T-cell (primary cell): ENCODE data around the gene B4GALNT3. TPM values are rescaled to one million over a fixed set of nuclear protein-coding genes. Genes with fewer than 3 reads are reported as not detected.
A peak's percentile ranks its signal among the peaks of the same experiment; 100 is the strongest.

Source experiments
- ATAC-seq, 4 experiments: fragments of 200-7000 bp in 3 of 4; fragments of 150-1000 bp in 1 of 4; cut with Tn5 transposase; replicated peaks in 1 of 4; 1 replicate in 3 of 4; 2 replicates in 1 of 4; pipeline ENCODE4 v1.10.0; 2021; ENCODE audit warnings: moderate library complexity in 3 of 4, mild to moderate bottlenecking in 2 of 4, moderate number of reproducible peaks in 1 of 4
- CTCF ChIA-PET, 2 donors: fragments of 300-600 bp; sonication (Branson Sonifier 250); formaldehyde crosslinking; loops; one replicate each; lab custom pipeline; 2022; ENCODE audit warnings: antibody characterized with exemption in 2 of 2; lab: Charles Lee
- POLR2A ChIA-PET, 2 donors: fragments of 300-600 bp; sonication (Branson Sonifier 250); formaldehyde crosslinking; loops; one replicate each; lab custom pipeline; 2022; ENCODE audit warnings: antibody characterized with exemption in 2 of 2; lab: Charles Lee
- DNase-seq, 35 experiments: peaks; one replicate each; pipeline versions ENCODE4 v3.0.0 to v3.0.0-alpha.2; 2013 to 2023
- H3K27ac ChIP-seq: one replicate; pipeline ENCODE4 v1.5.1; 2013; ENCODE audit warnings: low read length
- H3K27me3 ChIP-seq, 2 experiments: replicated peaks in 1 of 2; 1 replicate in 1 of 2; 2 replicates in 1 of 2; pipeline versions ENCODE4 v1.6.1 to v1.7.0; 2013; ENCODE audit warnings: low read length in 1 of 2, mixed read lengths in 1 of 2; ENCODE audit not compliant: control insufficient read depth in 2 of 2, insufficient read depth in 2 of 2; ENCODE audit errors: extremely low read depth in 1 of 2
- H3K36me3 ChIP-seq, 2 donors: 1 replicate in 1 of 2; 2 replicates in 1 of 2; pipeline versions ENCODE4 v1.6.1 to v1.7.0; 2013; ENCODE audit warnings: low read length in 1 of 2; ENCODE audit not compliant: control insufficient read depth in 2 of 2, insufficient read depth in 1 of 2; ENCODE audit errors: extremely low read depth in 1 of 2
- H3K4me1 ChIP-seq, 2 experiments: 1 replicate in 1 of 2; 2 replicates in 1 of 2; pipeline versions ENCODE4 v1.6.1 to v1.7.0; 2013; ENCODE audit warnings: low read length in 2 of 2, mixed read lengths in 1 of 2; ENCODE audit not compliant: insufficient read depth in 2 of 2, control insufficient read depth in 1 of 2; ENCODE audit errors: extremely low read depth in 1 of 2
- H3K4me3 ChIP-seq, 2 donors: 1 replicate in 1 of 2; 2 replicates in 1 of 2; pipeline versions ENCODE4 v1.5.1 to v1.7.0; 2013; ENCODE audit warnings: mild to moderate bottlenecking in 2 of 2, low read length in 1 of 2, moderate library complexity in 1 of 2; ENCODE audit not compliant: control insufficient read depth in 1 of 2; ENCODE audit errors: extremely low read depth in 1 of 2
- H3K9me3 ChIP-seq: 2 replicates; pipeline ENCODE4 v1.7.0; 2013
- H3K27ac Mint-ChIP-seq, 2 donors: one replicate each; pipeline ENCODE4 v1.8.0; 2020 to 2021; ENCODE audit warnings: mild to moderate bottlenecking in 2 of 2, mixed read lengths in 2 of 2
- H3K27me3 Mint-ChIP-seq, 2 donors: one replicate each; pipeline ENCODE4 v1.8.0; 2021 to 2022; ENCODE audit warnings: mixed read lengths in 2 of 2
- H3K36me3 Mint-ChIP-seq: one replicate; pipeline ENCODE4 v1.8.0; 2021; ENCODE audit warnings: mixed read lengths
- H3K4me1 Mint-ChIP-seq, 3 donors: one replicate each; pipeline ENCODE4 v1.8.0; 2020 to 2022; ENCODE audit warnings: mixed read lengths in 3 of 3, mild to moderate bottlenecking in 1 of 3
- H3K4me3 Mint-ChIP-seq, 3 donors: one replicate each; pipeline ENCODE4 v1.8.0; 2020 to 2022; ENCODE audit warnings: mild to moderate bottlenecking in 3 of 3, mixed read lengths in 3 of 3, moderate library complexity in 3 of 3
- H3K9me3 Mint-ChIP-seq, 3 donors: one replicate each; pipeline ENCODE4 v1.8.0; 2020 to 2022; ENCODE audit warnings: mixed read lengths in 3 of 3
- WGBS: methylation state at CpG from one replicate; pipeline ENCODE4 v1.1.5; 2013; ENCODE audit warnings: missing lambda C conversion rate; ENCODE audit not compliant: insufficient coverage; 5-methylcytosine and 5-hydroxymethylcytosine counted together
- total RNA-seq, 35 experiments: library from RNA in 6 of 35; stranded (reverse) in 6 of 35; fragments of 120-200 nt in 1 of 35; gene quantifications; one replicate each; pipeline versions ENCODE4 v1.2.1 to v1.2.4 and lab custom pipeline; 2013 to 2026

The B4GALNT3 gene
- total RNA-seq, 5 donors from 2014 or later (not counting 1 experiment from before 2014, with no cell fraction given): 0.70 to 3.8 (median 2.0) TPM

GRCh38 chr12:546265-546919, 86.7 kb downstream of the B4GALNT3 start:
- H3K27ac Mint-ChIP-seq: no peak overlapping the region
- peaks cover 0 to 15% of the 10 kb centered on the region in 2 experiments for H3K4me1 ChIP-seq

GRCh38 chr12:546920-547845, 87.4 kb downstream of the B4GALNT3 start:
- Histone ChIP-seq H3K36me3 (no peaks in the 10 kb centered on the region), H3K27me3 (peaks cover 0 to 43% of the 10 kb centered on the region in 2 experiments), H3K27ac (no peak overlapping the region), H3K9me3 (no peaks in the 10 kb centered on the region), H3K4me3 (no peak overlapping the region), H3K4me1 (peaks cover 4 to 22% of the 10 kb centered on the region in 2 experiments)
- DNase-seq: peak in 32 of 35 experiments; percentile 35 to 83 (median 55)
- peak overlapping the region in 1 of 3 donors; percentile 31 for H3K4me3 Mint-ChIP-seq
- 18% methylated on average over 17 of the region's 44 CpGs for WGBS
- H3K9me3 Mint-ChIP-seq: no peaks in the 10 kb centered on the region
- peaks cover 16 to 18% of the 10 kb centered on the region in 2 donors for H3K27me3 Mint-ChIP-seq
- H3K36me3 Mint-ChIP-seq: no peaks in the 10 kb centered on the region
- CTCF ChIA-PET: interaction anchor here (0.6 to 2.8 kb wide), 17 partner anchors 9 to 148 kb away, joined by 3 to 16 read pairs (median 4); partner anchors contain the start of gene CCDC77 (in 1 of the 2)
- POLR2A ChIA-PET: no interaction called here
- no peak overlapping the region for H3K27ac Mint-ChIP-seq
- H3K4me1 Mint-ChIP-seq: peaks cover 24 to 41% (median 38%) of the 10 kb centered on the region in 3 donors
- peak; percentile 76 to 86 (median 80) for ATAC-seq

More at GRCh38 chr12:546265-546919, 86.7 kb downstream of the B4GALNT3 start:
- 67% methylated on average over 32 of the region's 41 CpGs for WGBS
- POLR2A ChIA-PET: no interaction called here
- no peak overlapping the region for H3K4me3 ChIP-seq
- H3K27me3 ChIP-seq: peaks cover 0 to 44% of the 10 kb centered on the region in 2 experiments
- DNase-seq: no peak
- H3K27me3 Mint-ChIP-seq: peaks cover 18 to 19% of the 10 kb centered on the region in 2 donors
- H3K9me3 Mint-ChIP-seq: no peaks in the 10 kb centered on the region
- H3K36me3 Mint-ChIP-seq: no peaks in the 10 kb centered on the region
- no peaks in the 10 kb centered on the region for H3K36me3 ChIP-seq
- peak in 1 of 4 experiments; percentile 17 for ATAC-seq
- H3K27ac ChIP-seq: no peak overlapping the region
- CTCF ChIA-PET: interaction anchor here (0.8 to 2.8 kb wide), 9 partner anchors 8 to 104 kb away, joined by 3 to 16 read pairs (median 6); no protein-coding TSS in a partner anchor
- H3K4me3 Mint-ChIP-seq: peak overlapping the region in 1 of 3 donors; percentile 31
- no peaks in the 10 kb centered on the region for H3K9me3 ChIP-seq
- peaks cover 19 to 36% (median 30%) of the 10 kb centered on the region in 3 donors for H3K4me1 Mint-ChIP-seq

GRCh38 chr12:547883-548470, 88.2 kb downstream of the B4GALNT3 start:
- H3K4me1 Mint-ChIP-seq: peaks cover 32 to 46% (median 45%) of the 10 kb centered on the region in 3 donors
- Histone ChIP-seq H3K4me3 (no peak overlapping the region), H3K9me3 (no peaks in the 10 kb centered on the region), H3K36me3 (no peaks in the 10 kb centered on the region), H3K4me1 (peaks cover 9 to 30% of the 10 kb centered on the region in 2 experiments), H3K27ac (no peak overlapping the region), H3K27me3 (peaks cover 0 to 36% of the 10 kb centered on the region in 2 experiments)
- H3K27ac Mint-ChIP-seq: no peak overlapping the region
- no peak overlapping the region for H3K4me3 Mint-ChIP-seq
- POLR2A ChIA-PET: no interaction called here
- H3K36me3 Mint-ChIP-seq: no peaks in the 10 kb centered on the region
- CTCF ChIA-PET: interaction anchor here (0.6 to 2.8 kb wide), 12 partner anchors 10 to 148 kb away, joined by 3 to 16 read pairs (median 7); partner anchors contain the start of gene CCDC77 (in 1 of the 2)
- H3K27me3 Mint-ChIP-seq: peaks cover 16 to 17% of the 10 kb centered on the region in 2 donors
- no peak for DNase-seq
- no peak for ATAC-seq
- H3K9me3 Mint-ChIP-seq: no peaks in the 10 kb centered on the region
- WGBS: 79% methylated on average over 6 of the region's 13 CpGs

GRCh38 chr12:549476-550082, 89.8 kb downstream of the B4GALNT3 start:
- DNase-seq: no peak
- H3K9me3 ChIP-seq: no peaks in the 10 kb centered on the region
- H3K27ac ChIP-seq: no peak overlapping the region
- no peak overlapping the region for H3K4me3 ChIP-seq
- H3K4me1 ChIP-seq: peaks cover 21 to 44% of the 10 kb centered on the region in 2 experiments
- no peak for ATAC-seq
- Mint-ChIP-seq H3K4me3 (no peak overlapping the region), H3K27ac (no peak overlapping the region), H3K36me3 (no peaks in the 10 kb centered on the region), H3K4me1 (peaks cover 42 to 57% (median 56%) of the 10 kb centered on the region in 3 donors), H3K27me3 (peaks cover 10 to 11% of the 10 kb centered on the region in 2 donors), H3K9me3 (no peaks in the 10 kb centered on the region)
- CTCF ChIA-PET: interaction anchor here in 1 of 2 donors (0.6 kb wide), 2 partner anchors 10 to 320 kb away, joined by 3 to 4 read pairs; no protein-coding TSS in a partner anchor
- no peaks in the 10 kb centered on the region for H3K36me3 ChIP-seq
- WGBS: 91% methylated on average over 23 of the region's 29 CpGs
- peaks cover 0 to 27% of the 10 kb centered on the region in 2 experiments for H3K27me3 ChIP-seq
- POLR2A ChIA-PET: no interaction called here

- Mint-ChIP-seq H3K4me1 (peaks cover 43 to 58% (median 52%) of the 10 kb centered on the region in 3 donors), H3K27me3 (peaks cover 2 to 4% of the 10 kb centered on the region in 2 donors), H3K36me3 (no peaks in the 10 kb centered on the region), H3K4me3 (no peak overlapping the region), H3K27ac (peak overlapping the region in 1 of 2 donors; percentile 64), H3K9me3 (no peaks in the 10 kb centered on the region)
- ATAC-seq: no peak
- ChIA-PET CTCF (interaction anchor here in 1 of 2 donors (0.6 kb wide), 1 partner anchor 103 kb away, joined by 5 read pairs; no protein-coding TSS in a partner anchor), POLR2A (no interaction called here)
- no peak overlapping the region for H3K27ac ChIP-seq
- DNase-seq: no peak
- no peaks in the 10 kb centered on the region for H3K36me3 ChIP-seq
- peaks cover 0 to 18% of the 10 kb centered on the region in 2 experiments for H3K27me3 ChIP-seq
- no peaks in the 10 kb centered on the region for H3K9me3 ChIP-seq
- no peak overlapping the region for H3K4me3 ChIP-seq
- peaks cover 21 to 47% of the 10 kb centered on the region in 2 experiments for H3K4me1 ChIP-seq
- WGBS: 66% methylated on average over 12 of the region's 18 CpGs
Observed at GRCh38 chr12:550473-551260, 90.9 kb downstream of the B4GALNT3 start.
